Esophagus squamous epithelium (tissue), 5 donors: Measurements from ENCODE around the gene COL8A2. TPM values are rescaled to one million over a fixed set of nuclear protein-coding genes. Genes with fewer than 3 reads are reported as not detected.

Experiments
- DNase-seq: peaks from one replicate; lab custom pipeline; 2025; lab: John Stamatoyannopoulos, UW
- H3K27ac ChIP-seq, 4 donors: fragments of 200-600 bp; sonication (generic); one replicate each; pipeline ENCODE4 v1.5.1; 2016 to 2019; ENCODE audit warnings: mild to moderate bottlenecking in 1 of 4
- H3K27me3 ChIP-seq, 4 donors: fragments of 200-600 bp; sonication (generic); 1 replicate in 3 of 4; 2 replicates in 1 of 4; pipeline versions ENCODE4 v1.5.1 to v1.6.0; 2017 to 2021; ENCODE audit warnings: antibody characterized with exemption in 1 of 4
- H3K36me3 ChIP-seq, 3 donors: fragments of 200-600 bp; sonication (generic); one replicate each; pipeline ENCODE4 v1.5.1; 2016 to 2019
- H3K4me1 ChIP-seq, 3 donors: fragments of 200-600 bp; sonication (generic); one replicate each; pipeline ENCODE4 v1.5.1; 2017 to 2019
- H3K4me3 ChIP-seq, 4 donors: fragments of 200-600 bp; sonication (generic); 1 replicate in 3 of 4; 2 replicates in 1 of 4; pipeline ENCODE4 v1.5.1; 2016 to 2019; ENCODE audit warnings: mild to moderate bottlenecking in 2 of 4, moderate library complexity in 1 of 4
- H3K9me3 ChIP-seq, 3 donors: fragments of 200-600 bp; sonication (generic); one replicate each; pipeline ENCODE4 v1.5.1; 2016 to 2019
- POLR2A ChIP-seq, 4 donors: fragments of 450-650 bp; IDR thresholded peaks; one replicate each; pipeline ENCODE4 v1.6.1; 2017; ENCODE audit warnings: antibody characterized with exemption in 4 of 4, mild to moderate bottlenecking in 4 of 4, moderate library complexity in 3 of 4
- WGBS, 2 donors: methylation state at CpG; one replicate each; pipeline ENCODE4 v1.1.5; 2018; 5-methylcytosine and 5-hydroxymethylcytosine counted together
- intact Hi-C: fragments of 100-400 bp; cut with DNase I; formaldehyde crosslinking; loops from one replicate; pipeline ENCODE4 v1.15.0; 2022
- total RNA-seq, 4 donors: library from RNA; depleted of rRNA; stranded (reverse); fragments of >200 nt; gene quantifications; one replicate each; pipeline ENCODE4 v1.1.0, GENCODE V29; 2016
- TF ChIP-seq, protein P1 (sequence below), 6 experiments: fragments of 450-650 bp in 4 of 6; fragments of 200-600 bp in 2 of 6; sonication (generic) in 2 of 6; IDR thresholded peaks; one replicate each; pipeline ENCODE4 v1.5.1; 2016 to 2019; ENCODE audit warnings: antibody characterized with exemption in 6 of 6, mild to moderate bottlenecking in 4 of 6, moderate library complexity in 4 of 6
- donor health status: DM: yes; HTN: yes; CAD: no.

COL8A2 gene
- total RNA-seq, 4 donors from 2014 or later = 4.0 to 7.4 (median 5.1) TPM

DNA sequence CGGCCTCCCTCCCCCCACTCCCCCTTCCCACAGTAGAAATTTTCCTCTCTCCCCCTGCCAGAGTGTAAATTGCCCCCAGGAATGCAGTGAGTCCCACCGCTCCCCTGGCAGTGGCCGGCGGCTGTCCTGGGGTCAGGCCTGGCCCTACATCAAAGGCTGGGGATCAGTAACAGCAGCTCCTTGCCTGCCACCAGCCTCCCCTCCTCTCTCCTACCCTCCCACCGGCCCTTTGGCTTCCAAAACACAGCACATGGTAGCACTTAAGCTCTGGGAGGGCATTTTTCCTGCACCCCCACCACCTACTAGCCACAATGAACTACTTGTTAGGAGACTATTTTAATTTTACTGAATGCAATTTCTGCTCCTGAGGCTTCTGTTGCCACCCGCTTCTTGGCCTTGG lies 9.0 kb upstream of the COL8A2 start:
- no peak for DNase-seq
- Histone ChIP-seq H3K27ac (peak overlapping the region; percentile 76 to 86 (median 82)), H3K9me3 (no peaks in the 10 kb centered on the region), H3K36me3 (peaks cover 0 to 27% (median 10%) of the 10 kb centered on the region in 3 donors), H3K4me1 (peaks cover 35 to 55% (median 42%) of the 10 kb centered on the region in 3 donors), H3K27me3 (no peaks in the 10 kb centered on the region), H3K4me3 (no peak overlapping the region)
- intact Hi-C loops = loop anchor here (5.0 kb wide), 1 partner anchor 37 kb away; no protein-coding TSS in a partner anchor
- TF ChIP-seq, protein P1, sequence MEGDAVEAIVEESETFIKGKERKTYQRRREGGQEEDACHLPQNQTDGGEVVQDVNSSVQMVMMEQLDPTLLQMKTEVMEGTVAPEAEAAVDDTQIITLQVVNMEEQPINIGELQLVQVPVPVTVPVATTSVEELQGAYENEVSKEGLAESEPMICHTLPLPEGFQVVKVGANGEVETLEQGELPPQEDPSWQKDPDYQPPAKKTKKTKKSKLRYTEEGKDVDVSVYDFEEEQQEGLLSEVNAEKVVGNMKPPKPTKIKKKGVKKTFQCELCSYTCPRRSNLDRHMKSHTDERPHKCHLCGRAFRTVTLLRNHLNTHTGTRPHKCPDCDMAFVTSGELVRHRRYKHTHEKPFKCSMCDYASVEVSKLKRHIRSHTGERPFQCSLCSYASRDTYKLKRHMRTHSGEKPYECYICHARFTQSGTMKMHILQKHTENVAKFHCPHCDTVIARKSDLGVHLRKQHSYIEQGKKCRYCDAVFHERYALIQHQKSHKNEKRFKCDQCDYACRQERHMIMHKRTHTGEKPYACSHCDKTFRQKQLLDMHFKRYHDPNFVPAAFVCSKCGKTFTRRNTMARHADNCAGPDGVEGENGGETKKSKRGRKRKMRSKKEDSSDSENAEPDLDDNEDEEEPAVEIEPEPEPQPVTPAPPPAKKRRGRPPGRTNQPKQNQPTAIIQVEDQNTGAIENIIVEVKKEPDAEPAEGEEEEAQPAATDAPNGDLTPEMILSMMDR (IDR thresholded peaks at IDR 0.05) = no peak
- TF ChIP-seq POLR2A (IDR thresholded peaks at IDR 0.05) = no peak
- WGBS, 2 donors = 60 to 65% methylated on average over 4 to 5 of the region's 6 CpGs

- TF ChIP-seq POLR2A (IDR thresholded peaks at IDR 0.05) = no peak
- TF ChIP-seq, protein P1 (IDR thresholded peaks at IDR 0.05) = no peak
- Histone ChIP-seq H3K27me3 (no peaks in the 10 kb centered on the region), H3K36me3 (peaks cover 0 to 21% (median 10%) of the 10 kb centered on the region in 3 donors), H3K4me1 (peaks cover 35 to 55% (median 42%) of the 10 kb centered on the region in 3 donors), H3K4me3 (no peak overlapping the region), H3K9me3 (no peaks in the 10 kb centered on the region), H3K27ac (peak overlapping the region; percentile 76 to 86 (median 82))
- WGBS, 2 donors = 63 to 64% methylated on average over 3 of the region's 3 CpGs
- intact Hi-C loops = loop anchor here (5.0 kb wide), 1 partner anchor 36 kb away; no protein-coding TSS in a partner anchor
- no peak for DNase-seq
These were observed 8.5 kb upstream of the COL8A2 start for GRCh38 chr1:36133484-36133883.

- Histone ChIP-seq H3K4me1 (peaks cover 33 to 44% (median 40%) of the 10 kb centered on the region in 3 donors), H3K27ac (no peak overlapping the region), H3K9me3 (no peaks in the 10 kb centered on the region), H3K4me3 (no peak overlapping the region), H3K27me3 (no peaks in the 10 kb centered on the region), H3K36me3 (peaks cover 0 to 7% (median 3%) of the 10 kb centered on the region in 3 donors)
- 20 to 60% methylated on average over 1 to 2 of the region's 3 CpGs for WGBS, 2 donors
- no peak for DNase-seq
- TF ChIP-seq, protein P1 (IDR thresholded peaks at IDR 0.05) = no peak
- TF ChIP-seq POLR2A (IDR thresholded peaks at IDR 0.05) = no peak
- intact Hi-C loops = loop anchor here (5.0 kb wide), 1 partner anchor 35 kb away; no protein-coding TSS in a partner anchor
These were observed 7.0 kb upstream of the COL8A2 start for GRCh38 chr1:36132029-36132428.

GRCh38 chr1:36128905-36129206 lies 3.8 kb upstream of the COL8A2 start:
- intact Hi-C loops = no loop called here
- Histone ChIP-seq H3K4me3 (no peak overlapping the region), H3K36me3 (no peaks in the 10 kb centered on the region), H3K4me1 (peaks cover 10 to 37% (median 14%) of the 10 kb centered on the region in 3 donors), H3K9me3 (no peaks in the 10 kb centered on the region), H3K27ac (no peak overlapping the region), H3K27me3 (peaks cover 0 to 18% (median 0%) of the 10 kb centered on the region in 4 donors)
- 77 to 89% methylated on average over 1 to 3 of the region's 3 CpGs for WGBS, 2 donors
- TF ChIP-seq, protein P1 (IDR thresholded peaks at IDR 0.05) = no peak
- TF ChIP-seq POLR2A (IDR thresholded peaks at IDR 0.05) = no peak
- DNase-seq = no peak

GRCh38 chr1:36128126-36128904 lies 3.3 kb upstream of the COL8A2 start:
- intact Hi-C loops = no loop called here
- no peak overlapping the region for H3K27ac ChIP-seq
- WGBS, 2 donors = 84% methylated on average over 5 of the region's 11 CpGs; no CpG with 5 or more reads in 1 of the 2 donors
- no peaks in the 10 kb centered on the region for H3K9me3 ChIP-seq
- H3K4me1 ChIP-seq = peaks cover 7 to 37% (median 10%) of the 10 kb centered on the region in 3 donors
- DNase-seq = no peak
- no peaks in the 10 kb centered on the region for H3K36me3 ChIP-seq
- peaks cover 0 to 18% (median 0%) of the 10 kb centered on the region in 4 donors for H3K27me3 ChIP-seq
- TF ChIP-seq POLR2A (IDR thresholded peaks at IDR 0.05) = no peak
- TF ChIP-seq, protein P1 (IDR thresholded peaks at IDR 0.05) = no peak
- no peak overlapping the region for H3K4me3 ChIP-seq
